Measurements from ENCODE around the gene NCOR1.
A peak's percentile ranks its signal among the peaks of the same experiment; 100 is the strongest.

NCOR1 gene

DNA sequence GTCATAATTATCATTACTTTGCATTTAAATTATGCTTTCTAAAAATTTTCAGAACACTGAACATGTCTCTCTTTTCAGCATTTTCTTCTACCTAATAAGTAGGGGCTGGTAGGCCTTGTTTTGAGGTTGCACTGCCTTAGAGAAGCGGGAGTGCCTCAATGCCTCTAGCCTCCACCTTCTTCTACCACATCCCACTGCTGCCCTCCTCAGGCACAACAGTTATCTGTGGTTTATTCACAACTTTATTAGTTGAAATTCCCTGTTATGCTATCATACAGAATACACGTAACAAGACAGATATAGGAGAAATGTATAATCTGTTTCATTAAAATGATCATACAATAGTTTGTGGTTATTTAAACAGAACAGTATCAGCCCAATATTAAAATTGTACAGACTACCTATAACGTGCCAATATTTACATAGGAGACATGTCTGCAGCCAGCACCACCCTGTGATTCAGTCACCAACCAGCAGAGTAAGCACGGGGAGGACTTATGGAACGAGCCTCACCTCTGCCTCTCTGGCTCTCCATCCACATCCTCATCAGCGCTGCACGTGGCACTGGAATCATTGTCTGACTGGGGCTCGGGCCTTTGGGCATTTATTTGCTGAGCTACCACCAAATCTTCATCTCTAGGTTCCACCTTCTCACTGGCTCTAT is 114.5 kb downstream of the NCOR1 start:
- DNase-seq = no peak
- no peaks in the 10 kb centered on the region for H3K27me3 Mint-ChIP-seq (ENCODE audit: low read depth, poor library complexity)
- no peak overlapping the region for H3K4me3 Mint-ChIP-seq
- TF ChIP-seq, protein P1, sequence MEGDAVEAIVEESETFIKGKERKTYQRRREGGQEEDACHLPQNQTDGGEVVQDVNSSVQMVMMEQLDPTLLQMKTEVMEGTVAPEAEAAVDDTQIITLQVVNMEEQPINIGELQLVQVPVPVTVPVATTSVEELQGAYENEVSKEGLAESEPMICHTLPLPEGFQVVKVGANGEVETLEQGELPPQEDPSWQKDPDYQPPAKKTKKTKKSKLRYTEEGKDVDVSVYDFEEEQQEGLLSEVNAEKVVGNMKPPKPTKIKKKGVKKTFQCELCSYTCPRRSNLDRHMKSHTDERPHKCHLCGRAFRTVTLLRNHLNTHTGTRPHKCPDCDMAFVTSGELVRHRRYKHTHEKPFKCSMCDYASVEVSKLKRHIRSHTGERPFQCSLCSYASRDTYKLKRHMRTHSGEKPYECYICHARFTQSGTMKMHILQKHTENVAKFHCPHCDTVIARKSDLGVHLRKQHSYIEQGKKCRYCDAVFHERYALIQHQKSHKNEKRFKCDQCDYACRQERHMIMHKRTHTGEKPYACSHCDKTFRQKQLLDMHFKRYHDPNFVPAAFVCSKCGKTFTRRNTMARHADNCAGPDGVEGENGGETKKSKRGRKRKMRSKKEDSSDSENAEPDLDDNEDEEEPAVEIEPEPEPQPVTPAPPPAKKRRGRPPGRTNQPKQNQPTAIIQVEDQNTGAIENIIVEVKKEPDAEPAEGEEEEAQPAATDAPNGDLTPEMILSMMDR (IDR thresholded peaks at IDR 0.05) = no peak
- H3K9me3 Mint-ChIP-seq = peaks cover 16% of the 10 kb centered on the region
- H3K36me3 Mint-ChIP-seq (ENCODE audit: low read depth) = peaks cover 75% of the 10 kb centered on the region
- H3K4me1 Mint-ChIP-seq = no peaks in the 10 kb centered on the region
- no peak overlapping the region for H3K27ac Mint-ChIP-seq

DNA sequence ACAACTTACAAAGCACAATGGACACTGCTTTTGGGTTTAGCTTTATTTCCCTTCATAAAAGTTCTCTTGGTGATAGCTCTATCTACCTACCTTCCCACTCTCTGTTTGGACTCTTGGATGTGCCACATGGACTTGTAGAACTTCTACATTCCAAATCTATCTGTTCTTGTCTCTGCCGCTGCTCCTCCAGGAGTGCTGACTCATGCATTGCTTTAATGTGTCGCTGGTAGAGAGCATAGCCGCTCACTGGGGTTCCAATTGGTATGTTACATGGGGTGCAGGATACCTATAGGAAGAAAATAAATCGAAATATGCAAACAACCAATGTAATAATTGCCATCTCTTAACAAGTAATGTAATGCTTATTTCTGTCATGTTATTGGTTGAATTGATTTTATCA is 123.6 kb downstream of the NCOR1 start:
- TF ChIP-seq, protein P1 (IDR thresholded peaks at IDR 0.05) = no peak
- H3K9me3 Mint-ChIP-seq = peaks cover 26% of the 10 kb centered on the region
- H3K27me3 Mint-ChIP-seq (ENCODE audit: low read depth, poor library complexity) = no peaks in the 10 kb centered on the region
- DNase-seq = no peak
- H3K4me3 Mint-ChIP-seq = no peak overlapping the region
- peak overlapping the region; percentile 69 for H3K27ac Mint-ChIP-seq
- H3K36me3 Mint-ChIP-seq (ENCODE audit: low read depth) = peaks cover 54% of the 10 kb centered on the region
- no peaks in the 10 kb centered on the region for H3K4me1 Mint-ChIP-seq

DNA sequence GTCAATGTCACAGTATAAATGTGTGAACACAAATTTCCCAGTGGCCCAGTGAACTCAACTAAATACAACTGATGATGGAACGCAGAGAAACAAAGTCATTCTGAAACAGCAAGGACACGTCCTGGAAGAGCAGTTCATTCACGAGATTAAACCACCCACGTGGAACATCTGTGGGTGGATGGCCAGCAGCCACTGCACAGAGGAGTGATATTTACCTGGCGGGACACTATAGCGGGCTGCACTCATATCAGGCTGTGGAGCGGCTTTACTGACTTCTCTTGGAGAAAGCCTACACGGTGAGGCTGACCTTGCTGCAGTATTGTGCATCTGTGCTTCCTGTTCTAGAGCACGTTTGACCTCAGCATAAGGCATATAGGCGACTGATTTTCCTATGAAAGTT is 128.4 kb downstream of the NCOR1 start:
- H3K4me1 Mint-ChIP-seq = no peaks in the 10 kb centered on the region
- H3K9me3 Mint-ChIP-seq = peaks cover 12% of the 10 kb centered on the region
- peaks cover 62% of the 10 kb centered on the region for H3K36me3 Mint-ChIP-seq (ENCODE audit: low read depth)
- DNase-seq = no peak
- no peaks in the 10 kb centered on the region for H3K27me3 Mint-ChIP-seq (ENCODE audit: low read depth, poor library complexity)
- no peak overlapping the region for H3K4me3 Mint-ChIP-seq
- H3K27ac Mint-ChIP-seq = no peak overlapping the region
- TF ChIP-seq, protein P1 (IDR thresholded peaks at IDR 0.05) = no peak

DNA sequence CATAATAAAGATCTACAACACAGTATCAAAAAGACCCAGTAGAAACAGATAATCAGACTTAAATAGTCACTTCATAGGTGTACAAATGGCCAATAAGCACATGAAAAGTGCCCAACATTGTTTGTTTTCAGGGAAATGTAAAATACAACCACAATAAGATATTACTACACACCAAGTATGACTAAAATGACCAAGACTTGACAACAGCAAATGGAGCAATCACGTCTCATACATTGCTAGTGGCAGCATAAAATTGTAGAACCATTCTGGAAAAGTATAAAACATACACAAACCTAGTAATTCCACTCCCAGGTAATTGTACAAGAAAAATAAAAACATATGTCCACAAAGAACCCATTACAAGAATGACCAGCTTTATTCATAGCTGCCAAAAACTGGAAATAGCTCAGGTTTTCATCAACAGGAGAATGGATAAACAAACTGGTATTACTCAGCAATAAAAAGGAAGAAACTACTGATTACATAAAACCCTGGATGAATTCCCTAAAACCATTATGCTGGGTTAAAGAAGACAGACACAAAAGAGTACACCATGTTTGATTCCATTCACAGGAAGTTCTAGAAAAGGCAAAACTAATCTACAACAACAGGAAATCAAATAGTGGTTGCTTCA is 130.2 kb downstream of the NCOR1 start:
- TF ChIP-seq, protein P1 (IDR thresholded peaks at IDR 0.05) = no peak
- Mint-ChIP-seq H3K9me3 (peaks cover 19% of the 10 kb centered on the region), H3K36me3 (ENCODE audit: low read depth) (peaks cover 73% of the 10 kb centered on the region), H3K27ac (peak overlapping the region; percentile 6), H3K4me1 (no peaks in the 10 kb centered on the region), H3K27me3 (ENCODE audit: low read depth, poor library complexity) (no peaks in the 10 kb centered on the region), H3K4me3 (no peak overlapping the region)
- no peak for DNase-seq

DNA sequence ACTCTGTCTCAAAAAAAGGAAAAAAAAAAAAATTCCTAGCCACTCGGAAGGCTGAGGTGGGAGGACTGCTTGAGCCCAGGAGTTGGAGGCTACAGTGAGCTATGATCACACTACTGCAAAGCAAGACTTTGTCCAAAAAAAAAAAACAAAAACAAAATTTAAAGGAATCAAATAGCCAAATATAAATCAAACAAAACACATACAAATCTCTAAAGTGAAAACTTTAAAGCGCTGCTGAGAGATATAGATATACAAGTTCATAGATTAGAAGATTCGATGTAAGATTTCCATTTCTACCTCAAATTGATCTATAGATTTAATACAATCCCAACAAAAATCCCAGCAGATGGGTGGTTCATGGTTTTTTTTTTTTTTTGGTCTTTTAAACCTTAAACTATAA is 132.1 kb downstream of the NCOR1 start:
- DNase-seq = no peak
- Mint-ChIP-seq H3K27me3 (ENCODE audit: low read depth, poor library complexity) (no peaks in the 10 kb centered on the region), H3K9me3 (peaks cover 19% of the 10 kb centered on the region), H3K27ac (no peak overlapping the region), H3K36me3 (ENCODE audit: low read depth) (peaks cover 92% of the 10 kb centered on the region), H3K4me3 (no peak overlapping the region), H3K4me1 (no peaks in the 10 kb centered on the region)
- TF ChIP-seq, protein P1 (IDR thresholded peaks at IDR 0.05) = no peak
